HepG2 (cell line): ENCODE results near the gene TMEM221. TPM values are rescaled to one million over a fixed set of nuclear protein-coding genes. Genes with fewer than 3 reads are reported as not detected.

ENCODE experiments used
- BRD4 ChIP-seq: sonication (generic); formaldehyde crosslinking; IDR thresholded peaks from 2 replicates; pipeline ENCODE4 v1.4.0; 2020; ENCODE audit warnings: missing genetic modification reagents
- DNMT3B ChIP-seq: conservative IDR thresholded peaks from 2 replicates; pipeline ENCODE4 v1.6.1; 2016; ENCODE audit warnings: missing biosample characterization, control low read depth
- ELF1 ChIP-seq: sonication (generic); formaldehyde crosslinking; IDR thresholded peaks from 2 replicates; pipeline ENCODE4 v1.4.0; 2020; ENCODE audit warnings: missing genetic modification reagents
- ELF4 ChIP-seq: sonication (generic); formaldehyde crosslinking; IDR thresholded peaks from 2 replicates; pipeline ENCODE4 v1.5.0; 2020; ENCODE audit warnings: missing genetic modification reagents, mild to moderate bottlenecking, moderate library complexity, borderline replicate concordance
- GATA4 ChIP-seq: sonication (generic); IDR thresholded peaks from 2 replicates; pipeline ENCODE4 v1.6.1; 2016; ENCODE audit warnings: antibody characterized with exemption, low read depth, borderline replicate concordance
- NR2F1 ChIP-seq, 2 experiments: fragments of 450-650 bp in 1 of 2; formaldehyde crosslinking in 1 of 2; IDR thresholded peaks; 2 replicates each; pipeline versions ENCODE4 v1.5.0 to v1.6.1; 2016 to 2020; ENCODE audit warnings: mild to moderate bottlenecking in 1 of 2, missing compliant biosample characterization in 1 of 2, missing genetic modification reagents in 1 of 2, moderate library complexity in 1 of 2
- PAX8 ChIP-seq: sonication (generic); formaldehyde crosslinking; IDR thresholded peaks from 2 replicates; pipeline ENCODE4 v1.8.0; 2022; ENCODE audit warnings: mild to moderate bottlenecking, missing genetic modification reagents, borderline replicate concordance
- SIN3B ChIP-seq: fragments of 150-350 bp; IDR thresholded peaks from 2 replicates; pipeline ENCODE4 v1.6.1; 2014; ENCODE audit warnings: low read length
- SOX6 ChIP-seq, 2 experiments: fragments of 450-650 bp in 1 of 2; sonication (generic) in 1 of 2; formaldehyde crosslinking in 1 of 2; IDR thresholded peaks; 2 replicates each; pipeline versions ENCODE4 v1.4.0 to v1.6.1; 2017 to 2020; ENCODE audit warnings: antibody characterized with exemption in 1 of 2, mild to moderate bottlenecking in 1 of 2, missing genetic modification reagents in 1 of 2
- STAT5B ChIP-seq: sonication (generic); formaldehyde crosslinking; IDR thresholded peaks from 2 replicates; pipeline ENCODE4 v1.4.0; 2020; ENCODE audit warnings: missing genetic modification reagents
- ZBTB1 ChIP-seq: sonication (generic); formaldehyde crosslinking; IDR thresholded peaks from 2 replicates; pipeline ENCODE4 v1.4.0; 2020; ENCODE audit warnings: missing genetic modification reagents, borderline replicate concordance
- ZBTB20 ChIP-seq: sonication (generic); formaldehyde crosslinking; IDR thresholded peaks from 2 replicates; pipeline ENCODE4 v1.8.1; 2023; ENCODE audit warnings: missing genetic modification reagents, low read depth, mild to moderate bottlenecking, borderline replicate concordance
- ZBTB38 ChIP-seq: sonication (generic); formaldehyde crosslinking; IDR thresholded peaks from 2 replicates; pipeline ENCODE4 v1.5.1; 2020; ENCODE audit warnings: mild to moderate bottlenecking, missing genetic modification reagents
- ZFP37 ChIP-seq: sonication (generic); formaldehyde crosslinking; IDR thresholded peaks from 2 replicates; pipeline ENCODE4 v1.4.0; 2020; ENCODE audit warnings: missing genetic modification reagents, borderline replicate concordance
- ZKSCAN1 ChIP-seq: fragments of 150-350 bp; IDR thresholded peaks from 2 replicates; pipeline ENCODE4 v1.6.1; 2014; ENCODE audit warnings: low read length
- ZNF556 ChIP-seq: sonication (generic); formaldehyde crosslinking; IDR thresholded peaks from 2 replicates; pipeline ENCODE4 v1.4.0; 2020; ENCODE audit warnings: mild to moderate bottlenecking, missing genetic modification reagents, borderline replicate concordance
- ZNF598 ChIP-seq: sonication (generic); formaldehyde crosslinking; IDR thresholded peaks from 2 replicates; pipeline ENCODE4 v1.5.1; 2020; ENCODE audit warnings: mild to moderate bottlenecking, missing genetic modification reagents, borderline replicate concordance
- ZNF703 ChIP-seq: sonication (generic); formaldehyde crosslinking; IDR thresholded peaks from 2 replicates; pipeline ENCODE4 v1.5.1; 2020; ENCODE audit warnings: missing genetic modification reagents, mild to moderate bottlenecking, moderate library complexity, borderline replicate concordance
- ZNF879 ChIP-seq: sonication (generic); formaldehyde crosslinking; IDR thresholded peaks from 2 replicates; pipeline ENCODE4 v1.8.1; 2023; ENCODE audit warnings: missing genetic modification reagents
- polyA plus RNA-seq, 8 experiments: library from polyadenylated mRNA; depleted of rRNA in 3 of 8; stranded (reverse) in 7 of 8; unstranded in 1 of 8; fragments of >200 nt; fragmentation: Illumina TruSeq in 4 of 8; extraction: Trizol in 4 of 8; gene quantifications; 2 replicates each; pipeline versions ENCODE4 v1.2.1 to v1.2.3, GENCODE V29; 2011 to 2016; ENCODE audit warnings: low read depth in 4 of 8, missing spikeins in 1 of 8, mixed read lengths in 1 of 8; ENCODE audit not compliant: insufficient read depth in 1 of 8
- total RNA-seq, 5 experiments: library from RNA; depleted of rRNA; stranded (reverse); fragments of >200 nt; fragmentation: Illumina TruSeq; extraction: Trizol; gene quantifications; 2 replicates each; pipeline ENCODE4 v1.2.3, GENCODE V29; 2016; ENCODE audit warnings: low read depth in 1 of 5
- TF ChIP-seq, protein P1 (sequence below): IDR thresholded peaks from 2 replicates; pipeline ENCODE4 v1.6.1; 2016; ENCODE audit warnings: missing biosample characterization, missing genetic modification reagents, low read depth
- TF ChIP-seq, protein P2 (sequence below): sonication (generic); formaldehyde crosslinking; conservative IDR thresholded peaks from 2 replicates; pipeline ENCODE4 v1.4.0; 2020; ENCODE audit warnings: missing genetic modification reagents
- TF ChIP-seq, protein P3 (sequence below): sonication (generic); formaldehyde crosslinking; IDR thresholded peaks from 2 replicates; pipeline ENCODE4 v1.4.0; 2020; ENCODE audit warnings: mild to moderate bottlenecking, missing genetic modification reagents
- TF ChIP-seq, protein P4 (sequence below): sonication (generic); formaldehyde crosslinking; IDR thresholded peaks from 2 replicates; pipeline ENCODE4 v1.4.0; 2020; ENCODE audit warnings: missing genetic modification reagents

Gene TMEM221
- total and polyA plus RNA-seq, 2 of the 13 experiments (the other 11 are each of a cell fraction or from before 2014, with no cell fraction given) = 0.33 to 0.77 TPM

DNA sequence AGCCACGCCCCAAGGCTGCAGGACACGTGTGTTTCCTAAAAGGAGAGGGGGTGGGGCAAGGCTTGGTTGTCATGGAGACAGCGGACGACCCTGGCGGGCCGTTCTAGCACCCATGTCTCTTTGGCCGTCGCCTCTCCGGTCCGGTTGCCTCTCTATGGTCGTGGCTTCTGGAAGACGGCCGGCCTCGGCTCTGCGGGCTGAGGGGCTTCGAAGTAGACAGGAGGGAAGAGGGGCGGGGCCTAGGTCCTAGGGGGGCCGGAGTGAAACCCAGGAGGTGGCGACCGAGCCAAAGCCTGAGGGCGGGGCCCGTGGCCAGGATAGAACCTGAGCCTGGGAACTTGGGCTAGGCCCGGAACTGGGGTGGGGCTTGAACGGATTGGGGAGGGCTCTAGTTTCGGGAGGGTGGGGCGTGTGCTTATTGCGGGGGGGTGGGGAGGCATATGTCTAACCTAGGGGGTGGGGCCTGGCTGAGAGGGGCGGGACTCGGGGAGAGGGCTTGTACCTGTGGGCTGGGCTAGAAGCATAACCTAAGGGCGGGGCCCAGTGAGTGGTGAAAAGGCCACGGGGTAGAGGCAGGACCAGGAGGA lies 21.1 kb upstream of the TMEM221 start (continued):
- TF ChIP-seq ZNF598 (CRISPR knock-in tag) (no peak), ZBTB1 (no peak), DNMT3B (no peak), GATA4 (no peak), PAX8 (CRISPR knock-in tag) (no peak), ZBTB38 (CRISPR knock-in tag) (no peak), ZNF879 (CRISPR knock-in tag) (0 out of 2 replicates have a peak, but pooled peaks have one; percentile 55), ZKSCAN1 (no peak), SIN3B (no peak), ZNF703 (no peak), ZFP37 (CRISPR knock-in tag) (no peak), ZNF556 (no peak), BRD4 (CRISPR knock-in tag) (0 out of 2 replicates have a peak, but pooled peaks have one; percentile 47), ELF1 (CRISPR knock-in tag) (no peak), ELF4 (CRISPR knock-in tag) (no peak), SOX6 (IDR thresholded peaks at IDR 0.05) (no peak), SOX6 (CRISPR knock-in tag; IDR thresholded peaks at IDR 0.05) (no peak; the same call in 1 of the 2 replicates), STAT5B (CRISPR knock-in tag) (no peak), ZBTB20 (CRISPR knock-in tag) (no peak; the same call in 1 of the 2 replicates), NR2F1 (CRISPR knock-in tag; IDR thresholded peaks at IDR 0.05) (no peak)
- TF ChIP-seq, protein P1, sequence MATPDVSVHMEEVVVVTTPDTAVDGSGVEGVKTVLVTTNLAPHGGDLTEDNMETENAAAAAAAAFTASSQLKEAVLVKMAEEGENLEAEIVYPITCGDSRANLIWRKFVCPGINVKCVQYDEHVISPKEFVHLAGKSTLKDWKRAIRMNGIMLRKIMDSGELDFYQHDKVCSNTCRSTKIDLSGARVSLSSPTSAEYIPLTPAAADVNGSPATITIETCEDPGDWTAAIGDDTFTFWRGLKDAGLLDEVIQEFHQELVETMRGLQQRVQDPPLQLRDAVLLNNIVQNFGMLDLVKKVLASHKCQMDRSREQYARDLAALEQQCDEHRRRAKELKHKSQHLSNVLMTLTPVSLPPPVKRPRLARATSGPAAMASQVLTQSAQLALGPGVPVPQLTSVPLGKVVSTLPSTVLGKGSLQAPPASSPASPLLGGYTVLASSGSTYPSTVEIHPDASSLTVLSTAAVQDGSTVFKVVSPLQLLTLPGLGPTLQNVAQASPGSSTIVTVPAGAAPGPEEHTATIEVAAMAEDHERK (CRISPR knock-in tag) = no peak
- TF ChIP-seq, protein P2, sequence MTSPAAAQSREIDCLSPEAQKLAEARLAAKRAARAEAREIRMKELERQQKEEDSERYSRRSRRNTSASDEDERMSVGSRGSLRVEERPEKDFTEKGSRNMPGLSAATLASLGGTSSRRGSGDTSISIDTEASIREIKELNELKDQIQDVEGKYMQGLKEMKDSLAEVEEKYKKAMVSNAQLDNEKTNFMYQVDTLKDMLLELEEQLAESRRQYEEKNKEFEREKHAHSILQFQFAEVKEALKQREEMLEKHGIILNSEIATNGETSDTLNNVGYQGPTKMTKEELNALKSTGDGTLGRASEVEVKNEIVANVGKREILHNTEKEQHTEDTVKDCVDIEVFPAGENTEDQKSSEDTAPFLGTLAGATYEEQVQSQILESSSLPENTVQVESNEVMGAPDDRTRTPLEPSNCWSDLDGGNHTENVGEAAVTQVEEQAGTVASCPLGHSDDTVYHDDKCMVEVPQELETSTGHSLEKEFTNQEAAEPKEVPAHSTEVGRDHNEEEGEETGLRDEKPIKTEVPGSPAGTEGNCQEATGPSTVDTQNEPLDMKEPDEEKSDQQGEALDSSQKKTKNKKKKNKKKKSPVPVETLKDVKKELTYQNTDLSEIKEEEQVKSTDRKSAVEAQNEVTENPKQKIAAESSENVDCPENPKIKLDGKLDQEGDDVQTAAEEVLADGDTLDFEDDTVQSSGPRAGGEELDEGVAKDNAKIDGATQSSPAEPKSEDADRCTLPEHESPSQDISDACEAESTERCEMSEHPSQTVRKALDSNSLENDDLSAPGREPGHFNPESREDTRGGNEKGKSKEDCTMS (CRISPR knock-in tag) = no peak
- TF ChIP-seq, protein P3, sequence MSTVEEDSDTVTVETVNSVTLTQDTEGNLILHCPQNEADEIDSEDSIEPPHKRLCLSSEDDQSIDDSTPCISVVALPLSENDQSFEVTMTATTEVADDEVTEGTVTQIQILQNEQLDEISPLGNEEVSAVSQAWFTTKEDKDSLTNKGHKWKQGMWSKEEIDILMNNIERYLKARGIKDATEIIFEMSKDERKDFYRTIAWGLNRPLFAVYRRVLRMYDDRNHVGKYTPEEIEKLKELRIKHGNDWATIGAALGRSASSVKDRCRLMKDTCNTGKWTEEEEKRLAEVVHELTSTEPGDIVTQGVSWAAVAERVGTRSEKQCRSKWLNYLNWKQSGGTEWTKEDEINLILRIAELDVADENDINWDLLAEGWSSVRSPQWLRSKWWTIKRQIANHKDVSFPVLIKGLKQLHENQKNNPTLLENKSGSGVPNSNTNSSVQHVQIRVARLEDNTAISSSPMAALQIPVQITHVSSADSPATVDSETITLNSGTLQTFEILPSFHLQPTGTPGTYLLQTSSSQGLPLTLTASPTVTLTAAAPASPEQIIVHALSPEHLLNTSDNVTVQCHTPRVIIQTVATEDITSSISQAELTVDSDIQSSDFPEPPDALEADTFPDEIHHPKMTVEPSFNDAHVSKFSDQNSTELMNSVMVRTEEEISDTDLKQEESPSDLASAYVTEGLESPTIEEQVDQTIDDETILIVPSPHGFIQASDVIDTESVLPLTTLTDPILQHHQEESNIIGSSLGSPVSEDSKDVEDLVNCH (CRISPR knock-in tag) = no peak
- TF ChIP-seq, protein P4, sequence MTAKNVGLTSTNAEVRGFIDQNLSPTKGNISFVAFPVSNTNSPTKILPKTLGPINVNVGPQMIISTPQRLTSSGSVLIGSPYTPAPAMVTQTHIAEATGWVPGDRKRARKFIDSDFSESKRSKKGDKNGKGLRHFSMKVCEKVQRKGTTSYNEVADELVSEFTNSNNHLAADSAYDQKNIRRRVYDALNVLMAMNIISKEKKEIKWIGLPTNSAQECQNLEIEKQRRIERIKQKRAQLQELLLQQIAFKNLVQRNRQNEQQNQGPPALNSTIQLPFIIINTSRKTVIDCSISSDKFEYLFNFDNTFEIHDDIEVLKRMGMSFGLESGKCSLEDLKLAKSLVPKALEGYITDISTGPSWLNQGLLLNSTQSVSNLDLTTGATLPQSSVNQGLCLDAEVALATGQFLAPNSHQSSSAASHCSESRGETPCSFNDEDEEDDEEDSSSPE (CRISPR knock-in tag) = no peak
